HG02588 (cell line): ENCODE measurements around the gene PIP4K2A.

Experiments used
- ATAC-seq: cut with Tn5 transposase; IDR thresholded peaks from one replicate; pipeline ENCODE4 v1.9.1; 2021; ENCODE audit warnings: mild to moderate bottlenecking, moderate library complexity; ENCODE audit not compliant: unreplicated experiment

The PIP4K2A gene

GRCh38 chr10:22622242-22622806 is 92.1 kb downstream of the PIP4K2A start:
- ATAC-seq, result no peak

DNA sequence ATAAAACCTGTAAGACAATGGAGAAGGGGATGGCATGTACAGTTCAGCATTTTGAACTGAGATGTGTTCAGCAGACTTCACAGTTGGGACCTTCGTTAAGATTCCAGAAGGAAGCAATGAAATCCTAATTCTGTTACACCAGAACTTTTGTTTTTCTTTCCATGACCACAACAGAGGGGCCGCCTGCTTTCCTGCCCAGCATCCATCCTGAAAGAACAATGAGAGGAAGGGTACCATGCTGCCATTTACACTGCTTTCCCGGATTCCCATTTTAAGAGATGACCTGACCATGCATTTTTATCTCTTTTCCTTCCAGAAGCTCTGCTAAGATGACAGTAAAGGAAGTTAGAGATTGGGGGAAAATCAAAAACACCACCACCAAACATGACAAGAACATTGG is 92.7 kb downstream of the PIP4K2A start:
- no peak for ATAC-seq

DNA sequence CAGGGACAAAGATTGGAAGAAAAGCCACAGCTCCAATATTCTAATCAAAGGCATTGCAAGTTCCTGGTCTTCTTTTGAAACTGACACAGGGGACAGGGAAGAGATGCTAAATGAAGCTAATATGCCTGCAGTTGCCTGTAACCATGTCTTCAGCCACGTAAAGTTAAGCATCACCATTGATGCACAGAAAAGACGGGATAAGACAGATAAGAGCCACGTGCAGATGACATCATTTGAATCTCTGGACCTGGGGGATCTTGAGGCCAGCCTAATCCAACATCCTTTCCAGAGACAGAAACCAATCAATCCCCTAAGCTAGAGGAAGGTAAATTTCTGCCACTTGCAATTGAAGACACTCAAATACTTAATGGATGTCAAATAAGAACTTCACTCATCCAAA is 93.4 kb downstream of the PIP4K2A start:
- no peak for ATAC-seq

GRCh38 chr10:22620140-22620857 is 94.1 kb downstream of the PIP4K2A start:
- no peak for ATAC-seq

DNA sequence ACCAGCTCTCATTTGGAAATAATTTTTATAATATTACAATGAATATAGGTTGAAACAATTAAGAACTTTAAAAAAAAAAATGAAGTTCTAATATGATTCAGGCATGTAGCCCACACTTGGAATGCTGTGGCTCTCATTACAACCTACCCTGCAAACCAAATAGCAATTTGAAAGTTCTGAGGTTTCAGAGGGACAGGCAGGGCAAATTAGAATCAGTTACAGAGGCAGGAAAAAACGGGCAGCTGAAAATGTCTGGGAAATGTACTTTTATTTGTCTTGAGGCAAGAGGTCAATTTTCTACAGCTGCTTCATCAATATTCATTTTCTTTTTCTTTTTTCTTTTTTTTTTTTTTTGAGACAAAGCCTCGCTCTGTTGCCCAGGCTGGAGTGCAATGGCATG is 95.3 kb downstream of the PIP4K2A start:
- no peak for ATAC-seq

GRCh38 chr10:22618078-22618785 is 96.1 kb downstream of the PIP4K2A start:
- ATAC-seq, result no peak

DNA sequence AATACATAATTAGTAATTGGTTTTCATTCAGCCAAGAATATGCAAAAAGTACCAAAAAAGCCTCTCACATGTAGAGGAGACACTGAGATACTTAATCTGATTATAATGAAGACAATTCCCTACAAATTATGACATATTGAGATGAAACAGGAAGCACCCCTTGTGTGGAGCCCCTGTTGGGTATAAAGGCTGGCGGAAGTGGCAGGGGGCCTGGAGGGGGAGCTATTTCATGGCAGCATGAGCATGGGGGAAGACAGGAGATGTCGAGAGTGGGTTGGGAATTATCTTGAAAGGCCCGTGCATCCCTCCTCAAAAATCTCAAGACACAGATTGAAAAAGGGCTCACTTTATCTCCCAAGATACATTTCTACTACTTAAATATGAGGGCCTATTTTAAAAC is 96.9 kb downstream of the PIP4K2A start:
- no peak for ATAC-seq

- no peak for ATAC-seq
These were observed 97.3 kb downstream of the PIP4K2A start for GRCh38 chr10:22617051-22617450.

DNA sequence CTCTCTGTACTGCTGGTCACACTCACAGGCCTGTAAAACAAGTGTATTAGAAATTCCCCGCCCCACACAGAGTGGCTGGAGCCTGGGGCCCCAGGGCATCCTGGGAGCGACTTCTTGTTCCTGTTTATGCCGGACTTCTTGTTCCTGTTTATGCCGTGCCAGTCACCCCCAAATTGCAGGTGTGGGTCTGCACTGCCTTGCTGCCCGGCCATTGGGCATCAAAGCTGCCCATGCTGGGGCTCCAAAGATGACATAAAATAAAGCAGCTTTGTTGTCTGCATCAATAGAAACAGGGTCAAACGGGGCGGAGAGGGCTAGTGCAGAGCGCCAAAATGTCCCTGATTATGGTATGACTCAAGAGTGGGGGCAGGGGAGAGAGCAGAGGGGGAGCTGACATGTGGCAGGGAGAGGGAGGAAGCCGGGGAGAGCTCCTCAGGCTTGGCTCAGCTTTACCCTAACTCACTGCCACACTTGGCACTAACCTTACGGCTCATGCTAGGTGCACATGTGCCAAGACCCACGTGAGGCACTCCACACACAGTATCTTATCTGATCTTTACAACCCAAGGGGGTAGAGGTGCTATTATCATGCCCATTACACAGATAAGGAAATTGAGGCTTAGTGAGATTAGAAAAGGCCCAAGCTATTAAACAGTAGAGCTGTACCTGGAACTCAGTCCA is 98.4 kb downstream of the PIP4K2A start:
- ATAC-seq, result peak; percentile 82

GRCh38 chr10:22615101-22615500 is 99.3 kb downstream of the PIP4K2A start:
- ATAC-seq, result no peak

GRCh38 chr10:22613011-22613410 is 101.4 kb downstream of the PIP4K2A start:
- ATAC-seq, result no peak

- no peak for ATAC-seq
These were observed 102.1 kb downstream of the PIP4K2A start for GRCh38 chr10:22612318-22612717.

DNA sequence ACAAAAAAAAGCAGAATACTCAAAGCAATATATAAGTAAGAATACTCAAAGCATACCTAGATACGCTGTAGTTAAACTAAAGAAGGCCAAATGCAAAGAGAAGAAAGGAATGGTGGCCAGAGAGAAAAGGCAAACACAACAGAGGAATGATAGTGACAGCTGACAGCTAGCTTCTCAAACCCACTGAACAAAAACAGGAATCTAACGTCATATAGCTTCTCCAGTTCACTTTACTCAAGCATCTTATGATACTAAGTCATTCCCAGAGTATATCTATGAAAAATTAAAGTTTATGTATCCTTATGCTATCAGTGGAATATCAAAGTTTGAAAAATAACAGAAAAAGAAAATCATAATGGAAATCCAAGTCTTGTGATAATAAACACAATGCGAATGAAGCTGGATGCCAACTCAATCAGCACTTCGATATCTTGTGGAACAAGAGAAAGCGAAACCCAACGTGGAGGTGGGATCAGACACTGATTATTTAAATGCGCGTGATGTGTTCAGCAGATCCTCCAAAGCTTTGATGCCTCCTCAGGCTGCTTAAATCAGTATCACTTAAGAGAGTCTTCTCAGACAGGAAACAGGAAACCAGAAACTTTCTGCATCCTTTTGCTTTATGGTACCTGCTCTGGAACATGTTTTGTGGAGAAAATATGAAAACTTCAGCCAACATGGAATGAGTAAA is 102.8 kb downstream of the PIP4K2A start:
- peak; percentile 37 for ATAC-seq

DNA sequence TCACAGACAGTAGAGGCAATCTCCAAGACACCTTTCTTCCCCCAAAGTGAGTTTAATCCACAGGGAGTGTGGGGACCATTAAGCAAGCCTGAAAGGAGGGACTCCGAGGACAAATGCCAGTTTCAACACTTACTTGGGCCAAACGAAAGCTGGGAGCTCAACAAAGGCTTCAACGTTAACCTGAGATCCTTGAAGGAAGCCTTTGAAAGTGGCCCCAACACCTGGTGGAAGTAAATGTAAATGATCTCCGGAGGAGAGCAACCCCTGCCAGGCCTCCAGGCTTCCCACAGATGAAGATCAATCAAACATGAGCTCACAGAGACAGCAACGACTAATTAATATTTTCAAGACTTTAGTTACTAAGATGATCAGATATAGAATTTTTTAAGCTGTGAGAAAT is 103.8 kb downstream of the PIP4K2A start:
- no peak for ATAC-seq

DNA sequence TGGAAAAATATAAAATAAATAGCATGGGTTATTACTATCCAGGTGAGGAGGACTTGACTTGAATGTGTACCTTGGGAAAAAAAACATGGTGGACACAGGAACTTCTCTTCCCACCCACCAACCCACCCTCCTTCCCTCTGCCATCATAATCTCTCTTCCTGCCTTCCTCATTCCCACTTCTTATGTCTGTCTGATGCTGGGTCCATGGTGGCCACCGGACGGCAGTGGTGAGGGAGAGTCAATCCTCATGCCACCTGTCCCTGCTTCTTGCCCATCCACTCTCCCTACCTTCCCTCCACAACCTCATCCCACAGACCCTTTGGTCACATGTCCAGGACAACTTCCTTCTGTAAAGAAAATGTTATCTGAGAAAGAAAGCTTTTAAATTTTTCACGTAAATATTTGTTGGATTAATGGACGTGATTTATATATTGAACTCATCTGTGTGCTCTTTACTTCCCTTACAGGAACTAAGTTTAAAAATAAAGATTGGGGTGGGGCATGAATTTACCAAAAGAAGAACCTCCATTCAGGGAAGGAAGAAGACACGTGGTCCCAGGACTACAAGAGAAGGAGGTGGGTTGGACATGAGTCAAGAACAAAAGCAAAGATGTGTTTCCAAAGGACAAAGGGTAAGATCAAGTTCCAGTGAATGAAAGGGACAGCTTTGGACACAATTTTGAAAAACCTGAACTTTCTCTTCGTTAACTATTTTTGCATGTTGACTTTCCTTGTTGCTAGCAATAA is 104.5 kb downstream of the PIP4K2A start:
- ATAC-seq, result no peak

DNA sequence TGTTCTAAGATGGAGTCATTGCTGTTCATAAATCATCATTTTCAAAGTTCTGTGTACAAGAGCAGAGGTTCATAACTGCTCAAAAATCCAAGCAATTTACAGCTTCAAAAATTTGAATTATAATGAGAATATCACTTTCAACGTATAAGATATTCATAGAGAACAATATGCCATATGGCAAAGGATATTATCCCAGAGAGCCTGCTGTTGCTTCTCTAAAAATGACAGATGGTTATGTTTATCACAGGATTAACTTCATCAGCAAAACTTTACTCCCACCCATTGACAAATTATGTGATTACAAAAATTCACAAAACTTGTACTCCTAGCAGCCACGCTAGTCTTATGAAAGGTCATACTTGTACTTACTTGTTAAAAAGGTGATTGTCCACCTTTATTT is 105.1 kb downstream of the PIP4K2A start:
- ATAC-seq, result no peak

- ATAC-seq, result no peak
These were observed 107.1 kb downstream of the PIP4K2A start for GRCh38 chr10:22607261-22607660.

GRCh38 chr10:22606164-22606614 is 108.2 kb downstream of the PIP4K2A start:
- ATAC-seq, result peak; percentile 95

DNA sequence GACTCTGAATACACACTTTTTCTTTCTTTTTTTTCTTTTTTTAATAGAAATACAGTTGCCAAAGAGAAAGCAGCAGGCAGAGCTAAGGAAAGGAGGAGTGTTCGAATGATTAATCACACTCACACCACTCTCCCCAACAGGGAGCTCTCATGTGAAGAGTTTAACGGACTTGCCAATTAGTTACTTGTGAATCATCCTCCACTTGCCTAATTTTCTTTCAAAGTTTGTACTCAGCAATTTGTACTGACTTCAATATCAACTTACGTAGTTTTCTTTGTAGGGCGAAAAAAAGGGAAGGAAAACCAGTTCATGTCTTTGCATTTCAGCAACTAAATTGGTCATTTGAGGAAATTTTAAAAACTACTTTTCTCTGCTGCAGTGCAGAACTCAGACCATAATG is 109.2 kb downstream of the PIP4K2A start:
- ATAC-seq, result no peak
